Measurements from ENCODE around the gene CNPPD1.
A peak's percentile ranks its signal among the peaks of the same experiment; 100 is the strongest.
"Not testable (repeated sequence)": the region's sequence is repeated elsewhere in the genome, so short reads cannot be mapped to it uniquely, and the experiment has no call there.

Gene CNPPD1

DNA sequence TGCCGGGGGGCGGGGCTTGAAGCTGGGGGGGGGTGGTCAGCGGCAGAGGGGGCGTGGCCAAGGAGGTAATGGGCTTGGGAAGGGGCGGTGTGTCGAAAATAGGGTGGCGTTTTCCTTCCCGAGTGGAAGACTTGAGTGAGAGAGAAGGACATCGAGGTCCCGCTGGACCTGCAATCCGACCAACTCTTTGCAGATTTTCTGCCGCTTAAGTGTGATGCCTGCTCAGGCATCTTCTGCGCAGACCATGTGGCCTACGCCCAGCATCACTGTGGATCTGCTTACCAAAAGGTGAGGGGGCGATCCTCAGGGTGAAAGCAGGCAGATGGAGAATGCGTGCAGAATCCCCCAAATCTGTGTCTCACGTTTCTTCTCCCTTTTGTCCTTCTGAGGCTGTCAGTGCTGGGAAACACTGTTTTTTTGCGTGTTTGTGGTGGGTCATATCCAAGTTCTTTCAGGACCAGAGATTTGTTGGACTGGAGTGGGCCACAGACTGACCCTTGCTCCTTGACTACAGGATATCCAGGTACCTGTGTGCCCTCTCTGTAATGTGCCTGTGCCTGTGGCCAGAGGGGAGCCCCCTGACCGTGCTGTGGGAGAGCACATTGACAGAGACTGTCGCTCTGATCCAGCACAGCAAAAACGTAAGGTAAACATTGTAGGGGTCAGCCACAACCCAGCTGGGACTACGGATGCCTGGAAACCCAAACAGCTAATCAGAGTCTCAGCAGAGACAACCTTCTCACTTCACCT lies 30.6 kb upstream of the CNPPD1 start:
- DNase-seq (ENCODE audit: low read depth): no peak
- TF ChIP-seq, protein P1, sequence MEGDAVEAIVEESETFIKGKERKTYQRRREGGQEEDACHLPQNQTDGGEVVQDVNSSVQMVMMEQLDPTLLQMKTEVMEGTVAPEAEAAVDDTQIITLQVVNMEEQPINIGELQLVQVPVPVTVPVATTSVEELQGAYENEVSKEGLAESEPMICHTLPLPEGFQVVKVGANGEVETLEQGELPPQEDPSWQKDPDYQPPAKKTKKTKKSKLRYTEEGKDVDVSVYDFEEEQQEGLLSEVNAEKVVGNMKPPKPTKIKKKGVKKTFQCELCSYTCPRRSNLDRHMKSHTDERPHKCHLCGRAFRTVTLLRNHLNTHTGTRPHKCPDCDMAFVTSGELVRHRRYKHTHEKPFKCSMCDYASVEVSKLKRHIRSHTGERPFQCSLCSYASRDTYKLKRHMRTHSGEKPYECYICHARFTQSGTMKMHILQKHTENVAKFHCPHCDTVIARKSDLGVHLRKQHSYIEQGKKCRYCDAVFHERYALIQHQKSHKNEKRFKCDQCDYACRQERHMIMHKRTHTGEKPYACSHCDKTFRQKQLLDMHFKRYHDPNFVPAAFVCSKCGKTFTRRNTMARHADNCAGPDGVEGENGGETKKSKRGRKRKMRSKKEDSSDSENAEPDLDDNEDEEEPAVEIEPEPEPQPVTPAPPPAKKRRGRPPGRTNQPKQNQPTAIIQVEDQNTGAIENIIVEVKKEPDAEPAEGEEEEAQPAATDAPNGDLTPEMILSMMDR (IDR thresholded peaks at IDR 0.05; ENCODE audit: insufficient read depth, low read depth, low read length, missing control alignments): no peak
- H3K4me3 ChIP-seq (ENCODE audit: low read depth, low read length): peak overlapping the region; percentile 66

DNA sequence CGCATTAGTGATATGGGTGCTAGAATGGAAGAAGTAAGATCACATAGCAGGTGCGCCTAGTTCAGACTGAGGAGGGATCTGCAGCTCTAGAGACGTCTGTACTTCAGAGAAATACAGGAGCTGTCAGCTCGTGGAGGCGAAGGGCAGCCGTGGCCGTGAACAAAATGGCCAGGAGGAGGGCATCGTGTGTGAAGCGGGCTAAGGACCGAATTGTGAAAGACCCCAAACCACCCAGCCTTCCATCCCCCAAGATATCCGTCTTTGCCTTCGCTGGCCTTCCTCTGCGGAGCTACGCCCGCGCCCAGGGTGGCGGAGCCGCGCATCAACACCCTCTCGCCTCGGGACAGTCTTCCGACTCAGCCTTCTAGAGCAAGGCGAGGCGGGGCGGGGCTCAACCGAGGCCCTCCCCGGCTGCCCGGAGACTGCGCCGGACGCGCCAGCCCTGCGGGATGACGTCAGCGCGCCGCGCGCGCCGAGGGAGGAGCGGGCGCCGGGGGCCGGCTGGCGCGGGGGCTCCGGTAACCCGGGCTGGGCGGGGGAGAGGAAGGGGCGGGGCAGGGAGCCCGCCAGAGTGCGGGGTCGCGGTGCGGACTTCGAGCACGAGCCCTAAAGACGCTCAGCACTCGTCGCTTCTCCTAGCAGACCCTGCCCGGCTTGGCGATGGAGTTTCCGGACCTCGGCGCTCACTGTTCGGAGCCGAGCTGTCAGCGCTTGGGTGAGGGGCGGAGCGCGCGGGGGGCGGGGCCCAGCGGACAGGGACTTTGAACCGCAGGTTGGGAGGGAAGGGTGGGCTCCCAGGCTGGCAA lies 29.8 kb upstream of the CNPPD1 start, which contains the start of gene ZFAND2B:
ZFAND2B (plus strand) TSS at position 455 of the 806 bp plus-strand sequence; CDS start at position 661, 206 bp downstream.
- TF ChIP-seq, protein P1 (IDR thresholded peaks at IDR 0.05; ENCODE audit: insufficient read depth, low read depth, low read length, missing control alignments): no peak
- peak; percentile 96 for DNase-seq (ENCODE audit: low read depth)
- peak within 1 kb of the TSS; percentile 66 for H3K4me3 ChIP-seq (ENCODE audit: low read depth, low read length)

DNA sequence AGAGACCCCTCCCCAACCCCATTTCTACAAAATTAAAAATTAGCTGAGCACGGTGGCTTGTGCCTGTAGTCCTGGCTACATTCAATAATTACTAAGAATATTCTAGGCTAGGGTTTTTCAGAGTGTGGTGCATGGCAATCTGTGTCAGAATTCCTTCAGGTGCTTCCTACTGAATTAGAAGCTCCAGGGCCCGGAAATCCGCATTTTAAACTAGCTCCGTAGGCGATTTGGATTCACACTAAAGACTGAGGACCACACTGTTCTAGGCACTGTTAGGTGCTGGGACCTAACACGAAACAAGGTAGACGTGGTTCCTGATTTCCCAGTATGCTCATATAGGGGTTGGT lies 29.2 kb upstream of the CNPPD1 start:
- TF ChIP-seq, protein P1 (IDR thresholded peaks at IDR 0.05; ENCODE audit: insufficient read depth, low read depth, low read length, missing control alignments): no peak
- peak overlapping the region; percentile 51 for H3K4me3 ChIP-seq (ENCODE audit: low read depth, low read length)
- DNase-seq (ENCODE audit: low read depth): no peak

DNA sequence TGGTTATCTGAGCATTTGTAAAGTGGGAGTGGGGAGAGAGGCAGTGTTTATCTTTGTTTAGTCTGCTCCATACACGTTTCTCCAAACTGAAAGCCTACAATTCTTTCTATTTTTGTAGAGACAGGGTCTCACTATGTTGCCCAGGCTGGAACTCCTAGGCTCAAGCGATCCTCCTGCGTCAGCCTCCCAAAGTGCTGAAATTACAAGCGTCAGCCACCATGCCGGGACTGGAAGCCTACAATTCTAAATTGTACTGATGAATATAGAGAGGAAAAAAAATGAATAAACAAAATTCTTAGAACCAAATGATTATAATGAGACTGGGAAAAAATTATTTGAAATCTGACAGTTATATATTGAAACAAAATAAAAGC lies 28.4 kb upstream of the CNPPD1 start:
- H3K4me3 ChIP-seq (ENCODE audit: low read depth, low read length): no peak overlapping the region
- no peak for DNase-seq (ENCODE audit: low read depth)
- TF ChIP-seq, protein P1 (IDR thresholded peaks at IDR 0.05; ENCODE audit: insufficient read depth, low read depth, low read length, missing control alignments): no peak

DNA sequence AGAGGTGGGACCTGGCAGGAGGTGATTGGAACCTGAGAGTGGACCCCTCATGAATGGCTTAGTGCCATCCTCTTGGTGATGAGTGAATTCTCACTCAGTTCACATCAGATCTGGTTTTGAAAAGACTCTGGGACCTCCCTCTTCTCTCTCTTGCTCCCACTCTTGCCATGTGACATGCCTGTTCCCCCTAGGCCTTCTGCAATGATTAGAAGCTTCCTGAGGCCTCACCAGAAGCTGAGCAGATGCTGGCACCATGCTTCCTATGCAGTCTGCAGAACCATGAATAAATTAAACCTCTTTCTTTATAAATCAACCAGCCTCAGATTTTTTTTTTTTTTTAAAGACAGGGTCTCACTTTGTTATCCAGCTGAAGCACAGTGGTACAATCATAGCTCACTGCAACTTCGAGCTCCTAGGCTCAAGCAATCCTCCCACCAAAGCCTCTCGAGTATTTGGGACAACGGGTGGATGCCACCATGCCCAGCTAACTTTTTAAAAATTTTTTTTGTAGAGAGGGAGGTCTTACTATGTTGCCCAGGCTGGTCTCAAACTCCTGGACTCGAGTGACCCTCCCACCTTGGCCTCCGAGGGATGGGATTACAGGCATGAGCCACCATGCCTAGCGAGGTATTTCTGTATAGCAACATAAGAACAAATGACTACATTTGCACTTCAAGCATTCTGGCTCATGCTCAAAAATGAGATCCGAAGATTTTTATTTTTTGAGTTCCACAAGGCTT lies 27.9 kb upstream of the CNPPD1 start:
- DNase-seq (ENCODE audit: low read depth): no peak
- H3K4me3 ChIP-seq (ENCODE audit: low read depth, low read length): no peak overlapping the region
- TF ChIP-seq, protein P1 (IDR thresholded peaks at IDR 0.05; ENCODE audit: insufficient read depth, low read depth, low read length, missing control alignments): no peak

DNA sequence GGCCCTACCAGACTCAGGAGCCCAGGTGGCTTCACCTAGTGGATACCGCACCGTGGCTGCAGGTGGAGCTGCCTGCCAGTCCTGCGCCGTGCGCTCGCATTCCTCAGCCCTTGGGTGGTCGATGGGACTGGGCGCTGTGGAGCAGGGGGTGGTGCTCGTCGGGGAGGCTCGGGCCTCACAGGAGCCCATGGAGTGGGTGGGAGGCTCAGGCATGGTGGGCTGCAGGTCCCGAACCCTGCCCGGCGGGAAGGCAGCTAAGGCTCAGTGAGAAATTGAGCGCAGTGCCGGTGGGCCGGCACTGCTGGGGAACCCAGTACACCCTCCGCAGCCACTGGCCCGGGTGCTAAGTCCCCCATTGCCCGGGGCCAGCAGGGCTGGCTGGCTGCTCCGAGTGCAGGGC lies 24.6 kb upstream of the CNPPD1 start:
- H3K4me3 ChIP-seq (ENCODE audit: low read depth, low read length); DNase-seq (ENCODE audit: low read depth): not testable (repeated sequence)

DNA sequence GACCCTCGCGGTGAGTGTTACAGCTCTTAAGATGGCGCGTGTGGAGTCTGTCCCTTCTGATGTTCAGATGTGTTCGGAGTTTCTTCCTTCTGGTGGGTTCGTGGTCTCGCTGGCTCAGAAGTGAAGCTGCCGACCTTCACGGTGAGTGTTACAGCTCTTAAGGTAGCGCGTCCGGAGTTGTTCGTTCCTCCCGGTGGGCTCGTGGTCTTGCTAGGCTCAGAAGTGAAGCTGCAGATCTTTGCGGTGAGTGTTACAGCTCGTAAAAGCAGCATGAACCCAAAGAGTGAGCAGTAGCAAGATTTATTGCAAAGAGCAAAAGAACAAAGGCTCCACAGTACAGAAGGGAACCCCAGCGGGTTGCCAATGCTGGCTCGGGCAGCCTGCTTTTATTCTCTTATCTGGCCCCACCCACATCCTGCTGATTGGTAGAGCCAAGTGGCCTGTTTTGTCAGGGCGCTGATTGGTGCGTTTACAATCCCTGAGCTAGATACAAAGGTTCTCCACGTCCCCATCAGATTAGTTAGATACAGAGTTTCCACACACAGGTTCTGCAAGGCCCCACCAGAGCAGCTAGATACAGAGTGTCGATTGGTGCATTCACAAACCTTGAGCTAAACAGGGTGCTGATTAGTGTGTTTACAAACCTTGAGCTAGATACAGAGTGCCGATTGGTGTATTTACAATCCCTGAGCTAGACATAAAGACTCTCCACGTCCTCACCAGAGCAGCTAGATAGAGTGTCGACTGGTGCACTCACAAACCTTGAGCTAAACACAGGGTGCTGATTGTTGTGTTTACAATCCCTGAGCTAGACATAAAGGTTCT lies 24.0 kb upstream of the CNPPD1 start:
- H3K4me3 ChIP-seq (ENCODE audit: low read depth, low read length); DNase-seq (ENCODE audit: low read depth): not testable (repeated sequence)
